HUES64 (cell line): ENCODE results near the gene CELF4.

Experiments used
- H3K27ac ChIP-seq: 2 replicates; pipeline ENCODE4 v1.7.0; 2013; ENCODE audit warnings: low read depth, low read length, inconsistent platforms
- H3K27me3 ChIP-seq: 2 replicates; pipeline ENCODE4 v1.6.1; 2013; ENCODE audit warnings: mild to moderate bottlenecking, low read length; ENCODE audit not compliant: insufficient read depth
- H3K36me3 ChIP-seq: 2 replicates; pipeline ENCODE4 v1.6.1; 2013; ENCODE audit warnings: mild to moderate bottlenecking, low read length; ENCODE audit not compliant: insufficient read depth
- H3K4me1 ChIP-seq: 2 replicates; pipeline ENCODE4 v1.6.1; 2013; ENCODE audit warnings: mild to moderate bottlenecking, low read length, moderate library complexity; ENCODE audit not compliant: insufficient read depth
- H3K4me3 ChIP-seq: 2 replicates; pipeline ENCODE4 v1.5.1; 2013; ENCODE audit warnings: mild to moderate bottlenecking, low read length, moderate library complexity
- H3K9ac ChIP-seq: 2 replicates; pipeline ENCODE4 v1.6.1; 2013; ENCODE audit warnings: mild to moderate bottlenecking, low read depth, low read length
- H3K9me3 ChIP-seq: 2 replicates; pipeline ENCODE4 v1.6.1; 2013; ENCODE audit warnings: low read depth, low read length; ENCODE audit not compliant: insufficient read depth
- WGBS: fragments of 150-250, 120-280 bp; methylation state at CpG from one replicate; pipeline ENCODE4 v1.1.7; 2013; ENCODE audit warnings: missing lambda C conversion rate; 5-methylcytosine and 5-hydroxymethylcytosine counted together

Gene CELF4

DNA sequence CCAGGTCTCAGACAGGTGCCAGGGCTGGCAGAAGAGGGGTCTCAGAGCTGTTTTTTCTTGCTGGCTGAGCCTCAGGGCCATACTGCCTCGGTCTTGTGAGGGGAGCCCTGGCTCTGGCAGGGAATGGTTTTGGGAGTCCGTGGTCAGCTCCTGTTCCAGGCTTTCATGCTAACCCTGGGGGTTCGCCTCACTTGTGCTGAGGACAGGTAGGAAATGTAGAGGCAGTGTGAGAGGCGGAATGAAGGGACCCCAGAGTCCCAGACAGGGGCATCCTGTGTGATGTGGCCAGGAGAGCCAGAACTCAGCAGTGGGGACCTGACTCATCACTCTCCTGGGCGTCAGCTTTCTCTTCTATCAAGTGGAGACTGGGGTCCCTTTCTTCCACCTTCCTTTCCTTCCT lies 5.7 kb upstream of the CELF4 start:
- no peak overlapping the region for H3K27ac ChIP-seq
- WGBS, result 74% methylated on average over 5 of the region's 5 CpGs
- H3K4me1 ChIP-seq, result peaks cover 14% of the 10 kb centered on the region
- no peaks in the 10 kb centered on the region for H3K9me3 ChIP-seq
- H3K36me3 ChIP-seq, result no peaks in the 10 kb centered on the region
- peaks cover 53% of the 10 kb centered on the region for H3K27me3 ChIP-seq
- no peak overlapping the region for H3K4me3 ChIP-seq
- no peak overlapping the region for H3K9ac ChIP-seq

DNA sequence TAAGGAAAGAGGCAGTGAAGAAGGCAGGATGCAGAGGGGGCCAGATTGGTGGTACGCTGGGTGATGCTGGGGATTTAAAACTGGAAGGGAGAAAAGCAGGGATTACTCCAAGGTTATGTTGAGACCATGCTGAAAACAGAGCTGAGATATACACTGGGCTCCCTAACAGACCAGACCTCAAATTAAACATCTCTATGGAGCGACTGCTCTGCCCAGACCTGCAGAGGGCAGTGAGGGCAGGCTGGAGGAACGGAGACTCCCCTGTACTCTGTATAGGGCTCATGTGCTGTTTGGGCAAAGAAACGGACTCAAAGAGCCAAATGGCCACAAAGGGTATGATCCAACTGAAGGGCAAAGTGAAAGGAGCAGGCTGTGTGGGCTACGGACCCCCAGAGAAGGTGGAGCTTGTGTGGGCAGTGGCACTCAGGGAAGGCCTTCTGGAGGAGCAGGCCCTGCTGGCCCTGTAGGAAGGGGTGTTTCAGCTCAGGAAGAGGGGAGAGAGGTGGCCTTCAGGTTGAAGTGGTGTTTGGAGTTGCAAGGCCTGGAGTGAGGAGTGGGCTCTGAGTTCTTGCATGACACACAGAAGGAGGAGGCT lies 4.8 kb upstream of the CELF4 start:
- 65% methylated on average over 5 of the region's 5 CpGs for WGBS
- Histone ChIP-seq H3K4me1 (peaks cover 9% of the 10 kb centered on the region), H3K9me3 (no peaks in the 10 kb centered on the region), H3K27ac (no peak overlapping the region), H3K36me3 (no peaks in the 10 kb centered on the region), H3K27me3 (peaks cover 59% of the 10 kb centered on the region), H3K4me3 (no peak overlapping the region), H3K9ac (no peak overlapping the region)

DNA sequence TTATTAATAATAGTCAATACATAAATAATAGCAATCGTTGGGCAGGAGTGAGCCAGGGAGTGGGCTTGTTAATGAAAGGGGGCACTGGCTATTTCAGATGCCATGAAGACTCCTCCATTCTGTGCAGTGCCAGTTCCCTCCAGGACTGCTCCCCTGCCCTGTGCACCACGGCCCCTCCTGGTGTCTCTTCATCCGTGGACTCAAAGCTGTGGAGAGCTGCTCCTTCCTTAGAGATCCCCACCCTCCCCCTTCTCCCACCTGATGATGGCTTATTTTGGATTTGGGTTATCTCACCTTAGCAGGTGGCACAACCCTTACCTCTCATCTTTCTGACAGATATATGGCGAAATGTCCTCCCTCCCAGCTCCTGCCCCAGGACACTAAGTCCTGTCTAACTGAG lies 3.1 kb upstream of the CELF4 start:
- WGBS, result 84% methylated on average over 4 of the region's 4 CpGs
- H3K4me1 ChIP-seq, result peaks cover 13% of the 10 kb centered on the region
- H3K27me3 ChIP-seq, result peaks cover 77% of the 10 kb centered on the region
- H3K9ac ChIP-seq, result no peak overlapping the region
- H3K36me3 ChIP-seq, result no peaks in the 10 kb centered on the region
- H3K27ac ChIP-seq, result no peak overlapping the region
- no peaks in the 10 kb centered on the region for H3K9me3 ChIP-seq
- H3K4me3 ChIP-seq, result no peak overlapping the region

DNA sequence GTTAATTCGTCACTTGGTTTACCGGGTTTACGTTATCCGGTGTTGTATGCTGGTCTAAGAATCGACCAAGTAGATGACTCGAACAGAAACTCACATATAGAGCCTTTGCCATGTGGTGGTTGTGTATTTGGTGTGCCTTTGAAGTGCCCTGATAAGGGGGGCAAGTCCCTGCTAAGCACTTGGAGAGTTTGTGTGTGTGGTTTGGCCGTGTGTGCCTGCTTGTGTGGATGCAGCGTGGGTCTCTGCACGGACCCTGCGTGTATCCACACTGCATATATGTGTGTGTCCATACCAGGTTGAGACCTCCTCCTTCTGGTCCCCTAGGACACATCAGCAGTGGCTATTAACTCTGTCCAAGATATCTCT lies 2.4 kb upstream of the CELF4 start:
- no peak overlapping the region for H3K27ac ChIP-seq
- peaks cover 13% of the 10 kb centered on the region for H3K4me1 ChIP-seq
- WGBS, result 55% methylated on average over 10 of the region's 10 CpGs
- H3K4me3 ChIP-seq, result peak overlapping the region; percentile 69
- H3K9me3 ChIP-seq, result no peaks in the 10 kb centered on the region
- no peak overlapping the region for H3K9ac ChIP-seq
- no peaks in the 10 kb centered on the region for H3K36me3 ChIP-seq
- peaks cover 84% of the 10 kb centered on the region for H3K27me3 ChIP-seq

DNA sequence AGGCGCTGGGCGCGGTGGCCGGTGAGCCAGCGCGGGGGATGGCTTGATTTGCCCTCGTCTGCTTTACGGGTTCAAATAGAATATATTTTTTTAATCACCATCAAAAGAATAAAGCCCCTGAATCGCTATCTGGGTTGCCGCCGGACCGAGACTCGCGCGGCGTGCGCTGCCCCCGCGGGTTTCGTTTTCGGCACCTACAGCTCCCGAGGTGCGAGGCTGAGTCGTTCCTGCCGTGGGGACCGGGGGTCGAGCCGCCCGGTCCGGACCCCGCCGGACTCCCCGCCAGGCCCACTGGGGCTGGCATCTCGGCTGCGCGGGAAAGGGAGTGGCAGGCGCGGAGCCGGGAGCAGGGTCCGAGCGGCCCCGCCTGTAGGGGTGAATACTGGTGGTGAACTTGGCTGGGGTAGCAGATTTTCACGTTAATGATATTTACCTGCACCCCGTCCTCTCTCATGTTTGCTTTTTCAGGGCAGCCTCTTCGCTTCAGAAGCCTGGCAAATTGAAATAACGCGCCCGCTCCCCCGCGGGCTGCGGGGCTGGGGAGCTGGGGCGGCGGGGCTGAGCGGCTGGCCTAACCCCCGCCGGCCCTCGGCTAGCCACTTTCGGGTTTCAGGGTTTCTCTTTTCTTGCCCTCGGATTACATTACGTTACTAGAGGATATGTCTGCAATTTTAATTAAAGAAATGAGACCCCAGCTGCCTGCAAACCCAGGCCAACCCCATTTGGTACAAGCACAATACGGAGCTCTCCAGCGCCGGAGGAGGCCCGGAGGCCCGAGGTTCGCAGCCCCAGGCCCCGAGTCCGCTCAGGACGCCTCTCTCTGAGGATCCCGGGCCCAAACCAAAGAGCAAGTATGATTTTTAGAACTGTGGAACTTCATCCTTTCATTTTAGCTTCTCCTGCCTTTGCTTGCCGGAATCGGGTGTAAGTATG lies 1.7 kb upstream of the CELF4 start:
- H3K4me3 ChIP-seq, result peak overlapping the region; percentile 69
- WGBS, result 3% methylated on average over 67 of the region's 72 CpGs

DNA sequence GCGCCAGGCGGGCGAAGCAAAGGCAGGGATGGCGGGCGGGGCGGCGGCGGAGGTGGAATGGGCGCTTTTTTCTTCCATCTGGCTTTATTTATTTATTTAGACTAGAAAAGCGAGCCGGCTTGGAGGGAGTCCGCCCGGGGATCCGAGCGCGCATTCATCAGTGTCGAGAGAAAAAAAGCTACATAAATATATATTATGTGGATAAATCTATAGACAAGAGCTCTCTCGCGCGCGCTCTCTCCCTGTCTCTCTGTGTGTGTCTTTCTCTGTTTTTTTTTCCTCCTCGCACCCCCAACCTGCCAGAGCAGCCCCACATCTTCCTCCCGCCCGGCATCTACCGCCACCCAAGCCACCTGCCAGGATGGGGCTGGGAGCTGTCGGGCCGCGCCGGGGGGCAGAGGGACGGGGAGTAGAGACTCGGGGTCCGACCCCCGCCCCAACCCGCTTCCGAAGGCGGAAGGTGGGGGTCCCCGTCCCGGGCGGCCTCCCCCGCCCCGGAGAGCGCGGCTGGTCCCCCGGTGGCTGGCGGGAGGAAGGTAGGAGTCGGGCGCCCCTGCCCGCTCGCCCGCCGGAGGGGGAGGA lies 972 bp upstream of the CELF4 start:
- Histone ChIP-seq H3K9ac (no peak overlapping the region), H3K27me3 (peaks cover 97% of the 10 kb centered on the region), H3K27ac (no peak overlapping the region), H3K4me3 (peak overlapping the region; percentile 69), H3K36me3 (no peaks in the 10 kb centered on the region), H3K9me3 (no peaks in the 10 kb centered on the region), H3K4me1 (peaks cover 13% of the 10 kb centered on the region)
- under 1% methylated on average over 43 of the region's 51 CpGs for WGBS

More for the DNA sequence above, 1.7 kb upstream of the CELF4 start:
- H3K27me3 ChIP-seq, result peaks cover 90% of the 10 kb centered on the region
- H3K27ac ChIP-seq, result no peak overlapping the region
- no peaks in the 10 kb centered on the region for H3K36me3 ChIP-seq
- no peak overlapping the region for H3K9ac ChIP-seq
- no peaks in the 10 kb centered on the region for H3K9me3 ChIP-seq
- peaks cover 13% of the 10 kb centered on the region for H3K4me1 ChIP-seq

DNA sequence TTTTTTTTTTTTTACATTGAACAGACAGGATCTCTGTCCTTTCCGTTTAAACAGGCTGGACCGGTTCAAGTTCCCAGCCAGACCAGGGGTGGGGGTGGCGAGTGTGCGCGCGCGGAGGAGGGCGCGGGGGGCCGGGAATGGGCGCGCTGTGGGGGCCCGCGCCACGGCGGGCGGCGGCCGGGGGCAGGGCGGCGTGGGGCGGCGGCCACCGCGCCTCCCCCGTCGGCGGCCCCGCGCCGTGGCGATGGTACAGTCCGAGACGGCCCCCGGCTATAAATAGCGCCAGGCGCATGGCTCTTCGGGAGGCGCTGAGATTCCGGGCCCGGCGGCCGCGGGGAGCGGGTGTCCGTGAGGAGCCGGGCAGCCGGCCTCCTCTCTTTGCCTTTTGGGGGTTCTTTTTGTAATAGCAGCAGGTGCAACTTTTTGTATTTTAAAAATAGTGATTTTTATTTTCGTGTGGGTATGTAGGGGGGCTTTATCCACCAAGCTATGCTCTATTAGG lies 430 bp upstream of the CELF4 start:
- WGBS, result under 1% methylated on average over 49 of the region's 49 CpGs
- Histone ChIP-seq H3K27me3 (peaks cover 97% of the 10 kb centered on the region), H3K27ac (no peak overlapping the region)

DNA sequence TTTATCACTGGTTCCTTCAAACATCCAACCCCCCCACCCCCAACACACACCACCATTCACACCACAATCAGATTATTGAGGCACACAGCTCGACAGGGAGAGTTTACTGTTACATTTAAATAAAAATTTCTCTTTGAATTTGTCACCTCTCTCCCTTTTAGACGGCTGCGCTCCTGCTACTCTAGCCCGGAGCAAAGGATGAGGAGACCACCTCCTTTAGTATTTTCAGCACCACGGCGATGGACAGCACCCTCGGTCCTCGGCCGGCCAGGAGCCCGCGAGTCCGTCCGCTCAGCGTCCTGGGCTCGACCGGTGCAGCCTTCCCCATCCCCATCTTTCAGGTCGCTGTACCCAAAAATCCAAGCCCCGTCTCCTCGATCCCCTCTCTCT lies 892 bp downstream of the CELF4 start:
- 2% methylated on average over 19 of the region's 19 CpGs for WGBS
- Histone ChIP-seq H3K27me3 (peaks cover 85% of the 10 kb centered on the region), H3K9ac (no peak overlapping the region), H3K9me3 (no peaks in the 10 kb centered on the region), H3K4me3 (peak overlapping the region; percentile 78), H3K27ac (no peak overlapping the region), H3K4me1 (peaks cover 16% of the 10 kb centered on the region; the same call in 1 of the 2 replicates), H3K36me3 (no peaks in the 10 kb centered on the region)

More for the DNA sequence above, 430 bp upstream of the CELF4 start:
- H3K4me1 ChIP-seq, result peaks cover 10% of the 10 kb centered on the region; the same call in 1 of the 2 replicates
- no peaks in the 10 kb centered on the region for H3K9me3 ChIP-seq
- peak overlapping the region; percentile 78 for H3K4me3 ChIP-seq
- no peaks in the 10 kb centered on the region for H3K36me3 ChIP-seq
- H3K9ac ChIP-seq, result no peak overlapping the region

DNA sequence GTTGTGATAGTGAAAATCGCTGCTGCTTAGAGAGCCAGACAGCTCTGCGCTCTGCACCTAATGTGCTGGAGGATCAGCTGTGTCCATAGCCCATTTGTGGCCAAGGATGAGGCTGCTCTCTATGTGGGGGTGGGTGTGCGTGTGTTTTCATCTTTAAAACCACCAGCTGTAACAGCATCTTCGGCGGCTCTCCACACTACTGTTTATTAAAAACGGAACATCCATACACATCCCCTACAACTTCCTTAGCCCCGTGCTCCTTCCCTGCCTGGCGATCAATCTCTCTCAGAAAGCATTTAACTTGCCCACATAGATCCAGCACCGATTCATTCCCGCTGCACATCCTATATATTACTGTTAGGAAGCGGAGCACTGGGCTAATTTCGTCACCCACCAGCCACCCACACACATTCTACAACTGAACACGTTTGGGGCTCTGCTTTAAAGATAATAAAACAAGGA lies 1.6 kb downstream of the CELF4 start:
- no peak overlapping the region for H3K9ac ChIP-seq
- H3K9me3 ChIP-seq, result no peaks in the 10 kb centered on the region
- no peaks in the 10 kb centered on the region for H3K36me3 ChIP-seq
- WGBS, result 43% methylated on average over 12 of the region's 13 CpGs
- peaks cover 83% of the 10 kb centered on the region for H3K27me3 ChIP-seq
- peaks cover 16% of the 10 kb centered on the region; the same call in 1 of the 2 replicates for H3K4me1 ChIP-seq
- no peak overlapping the region for H3K27ac ChIP-seq
- no peak overlapping the region for H3K4me3 ChIP-seq

DNA sequence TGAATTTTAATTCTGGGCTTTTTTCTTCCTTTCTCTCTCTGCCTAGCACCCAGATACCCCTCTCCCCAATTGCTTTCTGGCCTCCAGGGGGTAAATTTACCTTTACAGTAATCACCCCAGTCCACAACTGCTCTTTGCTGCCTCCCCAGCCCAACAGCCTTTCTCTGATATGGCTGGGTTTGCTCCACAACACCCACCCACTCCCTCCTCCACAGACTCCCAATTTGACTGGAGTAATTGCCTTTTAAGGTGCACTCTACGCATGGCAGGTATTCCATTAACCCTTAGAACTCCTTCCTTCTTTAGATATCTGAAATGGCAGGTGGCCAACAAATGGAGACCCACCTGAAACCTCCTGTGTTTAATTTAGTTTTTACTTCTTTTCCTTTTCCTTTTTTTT lies 3.6 kb downstream of the CELF4 start:
- no peaks in the 10 kb centered on the region for H3K36me3 ChIP-seq
- H3K27ac ChIP-seq, result no peak overlapping the region
- peaks cover 16% of the 10 kb centered on the region; the same call in 1 of the 2 replicates for H3K4me1 ChIP-seq
- H3K27me3 ChIP-seq, result peaks cover 77% of the 10 kb centered on the region
- H3K9me3 ChIP-seq, result no peaks in the 10 kb centered on the region
- H3K4me3 ChIP-seq, result no peak overlapping the region
- 25% methylated on average over 1 of the region's 1 CpG for WGBS
- no peak overlapping the region for H3K9ac ChIP-seq

DNA sequence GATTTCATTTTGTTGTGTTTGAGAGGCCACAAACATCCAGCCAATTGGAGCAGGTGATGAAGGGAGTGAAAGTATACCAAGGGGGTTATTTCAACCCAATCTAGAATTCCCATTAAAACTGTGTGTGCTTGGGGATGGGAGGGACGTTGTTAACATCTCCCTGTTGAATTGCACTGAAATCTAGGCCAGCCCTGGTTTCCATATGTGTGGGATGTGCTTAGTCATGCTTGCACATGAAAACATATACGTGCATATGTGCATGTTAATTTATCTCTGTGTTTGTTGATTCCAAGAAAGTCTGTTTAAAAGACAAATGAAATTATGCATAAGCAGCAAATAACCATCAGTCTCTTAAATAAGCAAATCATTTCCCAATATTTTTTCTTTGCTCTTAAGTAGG lies 5.6 kb downstream of the CELF4 start:
- Histone ChIP-seq H3K9me3 (no peaks in the 10 kb centered on the region), H3K27ac (no peak overlapping the region), H3K9ac (no peak overlapping the region), H3K27me3 (peaks cover 80% of the 10 kb centered on the region), H3K4me1 (peaks cover 18% of the 10 kb centered on the region), H3K36me3 (no peaks in the 10 kb centered on the region), H3K4me3 (no peak overlapping the region)
- WGBS, result 62% methylated on average over 2 of the region's 2 CpGs
